PFSK-1 (cell line): ENCODE measurements around the gene OFD1.

Experiments used
- POLR2AphosphoS5 ChIP-seq: IDR thresholded peaks from 2 replicates; pipeline ENCODE4 v1.6.1; 2012; ENCODE audit warnings: low read depth, mild to moderate bottlenecking, control low read depth, low read length, moderate library complexity
- TAF1 ChIP-seq: IDR thresholded peaks from 2 replicates; pipeline ENCODE4 v1.6.1; 2012; ENCODE audit warnings: low read length, control low read depth, borderline replicate concordance; ENCODE audit not compliant: insufficient read depth

GRCh38 chrX:13700380-13700779, 34.2 kb upstream of the OFD1 start:
- TF ChIP-seq POLR2AphosphoS5 = no peak
- TF ChIP-seq TAF1 = no peak
